ENCODE results near the gene TMEM183A.
"Not testable (repeated sequence)": the region's sequence is repeated elsewhere in the genome, so short reads cannot be mapped to it uniquely, and the experiment has no call there.

Gene TMEM183A

GRCh38 chr1:203000217-203000944 is 6.8 kb upstream of the TMEM183A start:
- no peak overlapping the region for H3K4me3 ChIP-seq (ENCODE audit: control insufficient read depth in 1 of 7, extremely low read depth in 1 of 7, insufficient read depth in 4 of 7, low read depth in 2 of 7, low read length in 6 of 7)
- WGBS (ENCODE audit: insufficient coverage), result 100% methylated on average over 2 of the region's 3 CpGs
- H3K27ac ChIP-seq (ENCODE audit: insufficient read depth in 1 of 2, low read depth in 1 of 2, low read length in 2 of 2, poor library complexity in 1 of 2, severe bottlenecking in 2 of 2), result no peak overlapping the region
- peak in 1 of 3 donors; percentile 8 for DNase-seq
- POLR2A ChIA-PET, result no interaction called here
- no peaks in the 10 kb centered on the region for H3K36me3 ChIP-seq (ENCODE audit: control insufficient read depth in 4 of 4, insufficient read depth in 4 of 4, low read length in 3 of 4)
- no peaks in the 10 kb centered on the region for H3K9me3 ChIP-seq (ENCODE audit: control extremely low read depth in 1 of 5, control insufficient read depth in 4 of 5, insufficient read depth in 2 of 5, low read depth in 1 of 5, low read length in 4 of 5)
- H3K4me1 ChIP-seq (ENCODE audit: control extremely low read depth in 1 of 4, control insufficient read depth in 4 of 4, insufficient read depth in 4 of 4, low read length in 3 of 4), result peaks cover 4 to 16% (median 10%) of the 10 kb centered on the region in 4 experiments
- CTCF ChIA-PET, result interaction anchor here (0.6 to 3.0 kb wide), 11 partner anchors 9 to 243 kb away, joined by 3 to 18 read pairs (median 5); partner anchors contain the start of gene KLHL12
- no peaks in the 10 kb centered on the region for H3K27me3 ChIP-seq (replicated peaks in 2 of 5; ENCODE audit: control insufficient read depth in 4 of 5, insufficient read depth in 5 of 5, low read length in 4 of 5)

GRCh38 chr1:203001986-203002385 is 5.2 kb upstream of the TMEM183A start:
- WGBS (ENCODE audit: insufficient coverage), result 98% methylated on average over 7 of the region's 9 CpGs
- no peak overlapping the region for H3K27ac ChIP-seq (ENCODE audit: insufficient read depth in 1 of 2, low read depth in 1 of 2, low read length in 2 of 2, poor library complexity in 1 of 2, severe bottlenecking in 2 of 2)
- H3K4me1 ChIP-seq (ENCODE audit: control extremely low read depth in 1 of 4, control insufficient read depth in 4 of 4, insufficient read depth in 4 of 4, low read length in 3 of 4), result peaks cover 10 to 28% (median 15%) of the 10 kb centered on the region in 4 experiments
- no peaks in the 10 kb centered on the region for H3K36me3 ChIP-seq (ENCODE audit: control insufficient read depth in 4 of 4, insufficient read depth in 4 of 4, low read length in 3 of 4)
- H3K4me3 ChIP-seq (ENCODE audit: control insufficient read depth in 1 of 7, extremely low read depth in 1 of 7, insufficient read depth in 4 of 7, low read depth in 2 of 7, low read length in 6 of 7), result no peak overlapping the region
- H3K27me3 ChIP-seq (replicated peaks in 2 of 5; ENCODE audit: control insufficient read depth in 4 of 5, insufficient read depth in 5 of 5, low read length in 4 of 5), result no peaks in the 10 kb centered on the region
- ChIA-PET POLR2A (no interaction called here), CTCF (no interaction called here)
- H3K9me3 ChIP-seq (ENCODE audit: control extremely low read depth in 1 of 5, control insufficient read depth in 4 of 5, insufficient read depth in 2 of 5, low read depth in 1 of 5, low read length in 4 of 5), result no peaks in the 10 kb centered on the region
- no peak for DNase-seq

DNA sequence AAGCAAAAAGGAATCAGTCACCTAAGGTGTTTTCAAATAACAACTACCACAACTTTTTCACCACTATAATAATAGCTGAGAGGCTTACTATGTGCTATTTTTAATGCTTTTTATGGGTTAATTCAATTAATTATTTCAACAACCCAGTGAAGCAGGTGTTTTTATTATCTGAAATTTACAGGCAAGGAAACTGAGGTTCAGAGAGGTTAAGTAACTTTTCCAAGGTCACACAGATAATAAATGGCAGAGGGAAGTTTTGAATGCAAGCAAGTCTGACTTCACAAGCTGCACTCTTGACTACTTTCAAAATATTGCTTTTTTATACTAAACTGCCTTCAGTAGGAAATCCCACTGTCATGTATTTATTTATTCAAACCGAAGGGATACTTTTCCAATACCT is 4.2 kb upstream of the TMEM183A start:
- DNase-seq, result no peak
- H3K27ac ChIP-seq (ENCODE audit: insufficient read depth in 1 of 2, low read depth in 1 of 2, low read length in 2 of 2, poor library complexity in 1 of 2, severe bottlenecking in 2 of 2), result no peak overlapping the region
- H3K36me3 ChIP-seq (ENCODE audit: control insufficient read depth in 4 of 4, insufficient read depth in 4 of 4, low read length in 3 of 4), result no peaks in the 10 kb centered on the region
- H3K27me3 ChIP-seq (replicated peaks in 2 of 5; ENCODE audit: control insufficient read depth in 4 of 5, insufficient read depth in 5 of 5, low read length in 4 of 5), result no peaks in the 10 kb centered on the region
- no peaks in the 10 kb centered on the region for H3K9me3 ChIP-seq (ENCODE audit: control extremely low read depth in 1 of 5, control insufficient read depth in 4 of 5, insufficient read depth in 2 of 5, low read depth in 1 of 5, low read length in 4 of 5)
- CTCF ChIA-PET, result interaction anchor here (2.7 kb wide), 1 partner anchor 9 kb away, joined by 8 read pairs; no protein-coding TSS in a partner anchor
- no peak overlapping the region for H3K4me3 ChIP-seq (ENCODE audit: control insufficient read depth in 1 of 7, extremely low read depth in 1 of 7, insufficient read depth in 4 of 7, low read depth in 2 of 7, low read length in 6 of 7)
- POLR2A ChIA-PET, result no interaction called here
- peaks cover 12 to 30% (median 18%) of the 10 kb centered on the region in 4 experiments for H3K4me1 ChIP-seq (ENCODE audit: control extremely low read depth in 1 of 4, control insufficient read depth in 4 of 4, insufficient read depth in 4 of 4, low read length in 3 of 4)
- 100% methylated on average over 1 of the region's 1 CpG for WGBS (ENCODE audit: insufficient coverage)

DNA sequence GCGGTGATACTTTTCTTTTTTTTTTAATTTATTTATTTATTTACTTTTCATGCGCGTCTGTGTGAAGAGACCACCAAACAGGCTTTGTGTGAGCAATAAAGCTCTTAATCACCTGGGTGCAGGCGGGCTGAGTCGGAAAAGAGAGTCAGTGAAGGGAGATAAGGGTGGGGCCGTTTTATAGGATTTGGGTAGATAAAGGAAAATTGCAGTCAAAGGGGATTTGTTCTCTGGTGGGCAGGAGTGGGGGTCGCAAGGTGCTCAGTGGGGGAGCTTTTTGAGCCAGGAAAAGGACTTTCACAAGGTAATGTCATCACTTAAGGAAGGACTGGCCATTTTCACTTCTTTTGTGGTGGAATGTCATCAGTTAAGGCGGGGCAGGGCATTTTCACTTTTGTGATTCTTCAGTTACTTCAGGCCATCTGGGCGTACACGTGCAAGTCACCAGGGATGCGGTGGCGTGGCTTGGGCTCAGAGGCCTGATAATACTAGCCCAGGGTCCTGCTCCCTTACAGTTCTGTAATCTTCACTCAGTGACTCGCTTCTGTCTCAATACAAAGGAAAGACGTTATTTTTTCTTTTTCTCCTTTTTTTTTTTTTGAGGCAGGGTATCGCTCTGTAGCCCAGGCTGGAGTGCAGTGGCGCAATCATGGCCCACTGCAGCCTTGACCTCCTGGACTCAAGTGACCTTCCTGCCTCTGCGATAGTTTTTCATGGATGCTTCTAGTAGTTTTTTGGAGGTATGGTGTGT is 1.6 kb upstream of the TMEM183A start:
- WGBS (ENCODE audit: insufficient coverage), result 86% methylated on average over 10 of the region's 17 CpGs

GRCh38 chr1:203009185-203009584 is 2.0 kb downstream of the TMEM183A start:
- POLR2A ChIA-PET, result interaction anchor here (0.5 to 1.5 kb wide), 2 partner anchors 8 to 41 kb away, joined by 3 read pairs; no protein-coding TSS in a partner anchor
- H3K36me3 ChIP-seq (ENCODE audit: control insufficient read depth in 4 of 4, insufficient read depth in 4 of 4, low read length in 3 of 4), result peaks cover 18 to 44% (median 33%) of the 10 kb centered on the region in 4 experiments
- peaks cover 0 to 3% (median 0%) of the 10 kb centered on the region in 5 experiments for H3K9me3 ChIP-seq (ENCODE audit: control extremely low read depth in 1 of 5, control insufficient read depth in 4 of 5, insufficient read depth in 2 of 5, low read depth in 1 of 5, low read length in 4 of 5)
- CTCF ChIA-PET, result interaction anchor here (2.1 kb wide), 1 partner anchor 9 kb away, joined by 5 read pairs; no protein-coding TSS in a partner anchor
- no peaks in the 10 kb centered on the region for H3K27me3 ChIP-seq (replicated peaks in 2 of 5; ENCODE audit: control insufficient read depth in 4 of 5, insufficient read depth in 5 of 5, low read length in 4 of 5)
- peaks cover 15 to 25% (median 19%) of the 10 kb centered on the region in 4 experiments for H3K4me1 ChIP-seq (ENCODE audit: control extremely low read depth in 1 of 4, control insufficient read depth in 4 of 4, insufficient read depth in 4 of 4, low read length in 3 of 4)
- no CpG with 5 or more reads among the region's 3 CpGs for WGBS (ENCODE audit: insufficient coverage)
- H3K27ac ChIP-seq (ENCODE audit: insufficient read depth in 1 of 2, low read depth in 1 of 2, low read length in 2 of 2, poor library complexity in 1 of 2, severe bottlenecking in 2 of 2), result no peak overlapping the region
- H3K4me3 ChIP-seq (ENCODE audit: control insufficient read depth in 1 of 7, extremely low read depth in 1 of 7, insufficient read depth in 4 of 7, low read depth in 2 of 7, low read length in 6 of 7), result no peak overlapping the region
- no peak for DNase-seq

More for the DNA sequence above, 1.6 kb upstream of the TMEM183A start:
- peak overlapping the region in 5 of 7 experiments; percentile 45 to 99 (median 95) for H3K4me3 ChIP-seq (ENCODE audit: control insufficient read depth in 1 of 7, extremely low read depth in 1 of 7, insufficient read depth in 4 of 7, low read depth in 2 of 7, low read length in 6 of 7)
- peak overlapping the region in 1 of 2 experiments; percentile 95 for H3K27ac ChIP-seq (ENCODE audit: insufficient read depth in 1 of 2, low read depth in 1 of 2, low read length in 2 of 2, poor library complexity in 1 of 2, severe bottlenecking in 2 of 2)
- H3K36me3 ChIP-seq (ENCODE audit: control insufficient read depth in 4 of 4, insufficient read depth in 4 of 4, low read length in 3 of 4), result peaks cover 3 to 20% (median 13%) of the 10 kb centered on the region in 4 experiments
- H3K27me3 ChIP-seq (replicated peaks in 2 of 5; ENCODE audit: control insufficient read depth in 4 of 5, insufficient read depth in 5 of 5, low read length in 4 of 5); H3K9me3 ChIP-seq (ENCODE audit: control extremely low read depth in 1 of 5, control insufficient read depth in 4 of 5, insufficient read depth in 2 of 5, low read depth in 1 of 5, low read length in 4 of 5); POLR2A ChIA-PET: not testable (repeated sequence)
- peak in 2 of 3 donors; percentile 41 to 64 for DNase-seq
- peaks cover 15 to 25% (median 19%) of the 10 kb centered on the region in 4 experiments for H3K4me1 ChIP-seq (ENCODE audit: control extremely low read depth in 1 of 4, control insufficient read depth in 4 of 4, insufficient read depth in 4 of 4, low read length in 3 of 4)
- CTCF ChIA-PET, result interaction anchor here (0.7 to 2.7 kb wide), 5 partner anchors 9 to 211 kb away, joined by 3 to 9 read pairs (median 4); no protein-coding TSS in a partner anchor

DNA sequence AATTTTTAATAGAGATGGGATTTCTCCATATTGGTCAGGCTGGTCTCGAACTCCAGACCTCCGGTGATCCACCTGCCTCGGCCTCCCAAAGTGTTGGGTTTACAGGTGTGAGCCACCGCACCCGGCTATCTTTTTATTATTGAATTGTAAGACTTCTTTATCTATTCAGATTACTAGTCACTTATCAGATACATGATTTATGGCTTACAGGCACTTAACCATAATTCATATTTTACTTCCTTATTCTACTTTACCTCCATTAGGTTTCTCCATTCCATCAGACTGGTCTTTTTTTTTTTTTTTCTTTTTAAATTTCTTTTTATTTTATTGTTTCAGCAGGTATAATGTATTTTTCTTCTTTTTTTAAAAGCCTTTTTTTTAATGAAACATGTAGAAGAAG is 4.4 kb downstream of the TMEM183A start:
- H3K27me3 ChIP-seq (replicated peaks in 2 of 5; ENCODE audit: control insufficient read depth in 4 of 5, insufficient read depth in 5 of 5, low read length in 4 of 5), result no peaks in the 10 kb centered on the region
- H3K36me3 ChIP-seq (ENCODE audit: control insufficient read depth in 4 of 4, insufficient read depth in 4 of 4, low read length in 3 of 4), result peaks cover 25 to 68% (median 53%) of the 10 kb centered on the region in 4 experiments
- DNase-seq, result no peak
- peaks cover 0 to 3% (median 0%) of the 10 kb centered on the region in 5 experiments for H3K9me3 ChIP-seq (ENCODE audit: control extremely low read depth in 1 of 5, control insufficient read depth in 4 of 5, insufficient read depth in 2 of 5, low read depth in 1 of 5, low read length in 4 of 5)
- H3K4me1 ChIP-seq (ENCODE audit: control extremely low read depth in 1 of 4, control insufficient read depth in 4 of 4, insufficient read depth in 4 of 4, low read length in 3 of 4), result peaks cover 8 to 16% (median 13%) of the 10 kb centered on the region in 4 experiments
- no peak overlapping the region for H3K4me3 ChIP-seq (ENCODE audit: control insufficient read depth in 1 of 7, extremely low read depth in 1 of 7, insufficient read depth in 4 of 7, low read depth in 2 of 7, low read length in 6 of 7)
- no peak overlapping the region for H3K27ac ChIP-seq (ENCODE audit: insufficient read depth in 1 of 2, low read depth in 1 of 2, low read length in 2 of 2, poor library complexity in 1 of 2, severe bottlenecking in 2 of 2)
- no CpG with 5 or more reads among the region's 5 CpGs for WGBS (ENCODE audit: insufficient coverage)
- CTCF ChIA-PET, result no interaction called here
- POLR2A ChIA-PET, result no interaction called here
